SK-N-SH (cell line): Measurements from ENCODE around the gene PDK2. TPM values are rescaled to one million over a fixed set of nuclear protein-coding genes. Genes with fewer than 3 reads are reported as not detected.

Experiments
- CTCF ChIA-PET: fragments of 300-600, 350-600 bp; formaldehyde crosslinking; extraction: SDS; loops from one replicate; lab custom pipeline; 2021; lab: Yijun Ruan, JAX
- POLR2A ChIA-PET: fragments of 350-600 bp; sonication (Branson Sonifier 250); formaldehyde crosslinking; extraction: SDS; loops from one replicate; lab custom pipeline; 2020; ENCODE audit warnings: antibody characterized with exemption, inconsistent platforms; lab: Yijun Ruan, JAX
- DNase-seq: peaks from one replicate; pipeline ENCODE4 v3.0.0; 2012
- H2AFZ ChIP-seq: fragments of 200-600 bp; sonication (generic); 2 replicates; pipeline ENCODE4 v1.8.1; 2016; ENCODE audit warnings: antibody characterized with exemption, mild to moderate bottlenecking, low read depth
- H3F3A ChIP-seq: fragments of 200-600 bp; sonication (generic); replicated peaks from 2 replicates; pipeline ENCODE3; 2016; ENCODE audit warnings: antibody characterized with exemption, mild to moderate bottlenecking; ENCODE audit not compliant: insufficient read depth
- H3K27ac ChIP-seq, 2 experiments: fragments of 200-500 bp in 1 of 2; fragments of 200-600 bp in 1 of 2; sonication (Bioruptor generic) in 1 of 2; sonication (generic), shearing (Covaris generic) in 1 of 2; 2 replicates each; pipeline versions ENCODE4 v1.5.1 to v1.6.1; 2014 to 2016; ENCODE audit warnings: low read depth in 2 of 2, inconsistent platforms in 1 of 2, low read length in 1 of 2, mild to moderate bottlenecking in 1 of 2, mixed read lengths in 1 of 2
- H3K27me3 ChIP-seq: fragments of 200-600 bp; sonication (generic), shearing (Covaris generic); 2 replicates; pipeline ENCODE4 v1.6.1; 2016; ENCODE audit warnings: mixed run types; ENCODE audit not compliant: insufficient read depth
- H3K36me3 ChIP-seq, 2 experiments: fragments of 200-500 bp in 1 of 2; fragments of 200-600 bp in 1 of 2; sonication (Bioruptor generic) in 1 of 2; sonication (generic) in 1 of 2; replicated peaks in 1 of 2; 2 replicates each; pipeline versions ENCODE3 to v1.5.1; 2014 to 2016; ENCODE audit warnings: low read length in 1 of 2, mild to moderate bottlenecking in 1 of 2; ENCODE audit not compliant: insufficient read depth in 2 of 2, control insufficient read depth in 1 of 2
- H3K4me1 ChIP-seq, 2 experiments: fragments of 200-500 bp in 1 of 2; fragments of 200-600 bp in 1 of 2; sonication (Bioruptor generic) in 1 of 2; sonication (generic), shearing (Covaris generic) in 1 of 2; 2 replicates each; pipeline versions ENCODE4 v1.5.1 to v1.6.1; 2014 to 2016; ENCODE audit warnings: low read depth in 1 of 2, low read length in 1 of 2, mixed run types in 1 of 2; ENCODE audit not compliant: insufficient read depth in 2 of 2, control insufficient read depth in 1 of 2
- H3K4me2 ChIP-seq: fragments of 200-600 bp; sonication (generic), shearing (Covaris generic); 2 replicates; pipeline ENCODE4 v1.6.1; 2017; ENCODE audit warnings: mixed run types
- H3K4me3 ChIP-seq, 2 experiments: fragments of 200-500 bp in 1 of 2; fragments of 200-600 bp in 1 of 2; sonication (Bioruptor generic) in 1 of 2; sonication (generic), shearing (Covaris generic) in 1 of 2; 2 replicates each; pipeline versions ENCODE4 v1.5.1 to v1.8.1; 2014 to 2016; ENCODE audit warnings: low read depth in 2 of 2, inconsistent platforms in 1 of 2, low read length in 1 of 2, mild to moderate bottlenecking in 1 of 2, mixed read lengths in 1 of 2, moderate library complexity in 1 of 2
- H3K79me2 ChIP-seq: fragments of 200-600 bp; sonication (generic); 2 replicates; pipeline ENCODE4 v1.8.1; 2017; ENCODE audit warnings: mild to moderate bottlenecking; ENCODE audit not compliant: insufficient read depth
- H3K9ac ChIP-seq: fragments of 200-600 bp; sonication (generic); 2 replicates; pipeline ENCODE4 v1.6.1; 2017; ENCODE audit warnings: mixed run types
- H3K9me2 ChIP-seq: fragments of 200-600 bp; sonication (generic); 2 replicates; pipeline ENCODE4 v1.6.1; 2017; ENCODE audit warnings: mixed run types
- H3K9me3 ChIP-seq: fragments of 200-600 bp; sonication (generic); 2 replicates; pipeline ENCODE4 v1.6.1; 2017; ENCODE audit warnings: mixed run types, mild to moderate bottlenecking, moderate library complexity
- H4K20me1 ChIP-seq: fragments of 200-600 bp; sonication (generic); 2 replicates; pipeline ENCODE4 v1.6.1; 2017; ENCODE audit warnings: mild to moderate bottlenecking, mixed run types; ENCODE audit not compliant: insufficient read depth
- ELF1 ChIP-seq: IDR thresholded peaks from 2 replicates; pipeline ENCODE4 v1.4.0; 2012
- EZH2phosphoT487 ChIP-seq: fragments of 200-600 bp; sonication (generic); IDR thresholded peaks from 2 replicates; pipeline ENCODE4 v1.6.1; 2017; ENCODE audit warnings: low read depth, mixed run types, mild to moderate bottlenecking, antibody characterized with exemption, moderate library complexity, borderline replicate concordance
- FOXM1 ChIP-seq: IDR thresholded peaks from 2 replicates; pipeline ENCODE4 v1.4.0; 2012; ENCODE audit warnings: low read depth, mild to moderate bottlenecking
- MEF2A ChIP-seq: IDR thresholded peaks from 2 replicates; pipeline ENCODE4 v1.4.0; 2012; ENCODE audit warnings: low read depth, borderline replicate concordance
- MXI1 ChIP-seq: IDR thresholded peaks from 2 replicates; pipeline ENCODE4 v1.6.1; 2012; ENCODE audit warnings: mild to moderate bottlenecking, low read depth, low read length, improper control_type of control experiment
- NFIC ChIP-seq: IDR thresholded peaks from 2 replicates; pipeline ENCODE4 v1.4.0; 2012; ENCODE audit warnings: borderline replicate concordance
- RCOR1 ChIP-seq: fragments of 150-350 bp; IDR thresholded peaks from 2 replicates; pipeline ENCODE4 v1.6.1; 2017; ENCODE audit warnings: antibody characterized with exemption, low read length
- RFX5 ChIP-seq: IDR thresholded peaks from 2 replicates; pipeline ENCODE4 v1.6.1; 2012; ENCODE audit warnings: mild to moderate bottlenecking, improper control_type of control experiment, low read length
- RXRA ChIP-seq: IDR thresholded peaks from 2 replicates; pipeline ENCODE4 v1.4.0; 2012; ENCODE audit warnings: low read depth, mild to moderate bottlenecking, borderline replicate concordance
- TEAD4 ChIP-seq: IDR thresholded peaks from 2 replicates; pipeline ENCODE4 v1.4.0; 2012; ENCODE audit warnings: mild to moderate bottlenecking, borderline replicate concordance; ENCODE audit not compliant: insufficient read depth
- WGBS: methylation state at CpG from one replicate; pipeline ENCODE4 v1.1.6; 2017; ENCODE audit warnings: low lambda C conversion rate; 5-methylcytosine and 5-hydroxymethylcytosine counted together
- polyA plus RNA-seq, 3 experiments: library from polyadenylated mRNA; depleted of rRNA; stranded (reverse); fragments of >200 nt; gene quantifications; 2 replicates each; pipeline ENCODE4 v1.2.3, GENCODE V29; 2012
- TF ChIP-seq, protein P1 (sequence below): IDR thresholded peaks from 2 replicates; pipeline ENCODE4 v1.4.0; 2012; ENCODE audit warnings: low read depth, borderline replicate concordance
- TF ChIP-seq, protein P2 (sequence below): IDR thresholded peaks from 2 replicates; pipeline ENCODE4 v1.4.0; 2012; ENCODE audit warnings: low read depth, borderline replicate concordance
- TF ChIP-seq, protein P3 (sequence below): IDR thresholded peaks from 2 replicates; pipeline ENCODE4; 2012
- TF ChIP-seq, protein P4 (sequence below): fragments of 150-350 bp; IDR thresholded peaks from 2 replicates; pipeline ENCODE4 v1.6.1; 2017; ENCODE audit warnings: antibody characterized with exemption, low read length, low read depth, borderline replicate concordance
- TF ChIP-seq, protein P5 (sequence below): IDR thresholded peaks from 2 replicates; pipeline ENCODE4 v1.6.1; 2012; ENCODE audit warnings: mild to moderate bottlenecking, low read depth, low read length, moderate library complexity

Gene PDK2
- polyA plus RNA-seq, 1 of the 3 experiments (the other 2 are of a cell fraction): 124 TPM

DNA sequence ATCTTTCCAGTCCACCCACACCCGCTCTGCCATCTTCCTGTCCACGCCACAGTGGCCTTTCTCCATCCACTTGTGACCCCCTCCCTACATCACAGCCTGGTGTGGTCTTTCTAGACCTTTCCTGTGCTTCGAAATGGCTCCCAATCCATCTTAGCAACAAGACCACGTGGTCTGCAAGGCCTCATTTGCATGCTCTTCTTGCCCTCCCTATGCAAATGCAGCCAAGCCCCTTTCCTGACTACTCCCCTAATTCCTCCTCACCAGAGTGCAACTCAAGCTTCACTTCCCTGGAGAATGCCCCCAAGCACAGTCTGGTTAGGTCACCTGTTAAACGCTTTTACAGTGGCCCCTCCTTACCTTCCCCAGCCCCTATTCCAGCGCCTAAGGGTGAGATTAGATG, 49.2 kb downstream of the PDK2 start:
- Histone ChIP-seq H3K27ac (no peak overlapping the region), H3K9ac (no peak overlapping the region), H3K4me3 (no peak overlapping the region), H3K4me1 (peaks cover 21 to 38% of the 10 kb centered on the region in 2 experiments; a peak in 3 of 4 replicates), H4K20me1 (peaks cover 82% of the 10 kb centered on the region), H3F3A (peaks cover 31% of the 10 kb centered on the region), H3K9me2 (no peaks in the 10 kb centered on the region), H3K79me2 (peaks cover 72% of the 10 kb centered on the region), H3K4me2 (no peak overlapping the region), H2AFZ (no peak overlapping the region)
- ChIA-PET POLR2A (no interaction called here), CTCF (interaction anchor here (0.9 to 12.8 kb wide), 5 partner anchors 6 to 147 kb away, joined by 4 to 169 read pairs (median 8); no protein-coding TSS in a partner anchor)
- DNase-seq: no peak
- 96% methylated on average over 6 of the region's 6 CpGs for WGBS
- no peak for TF ChIP-seq MXI1
- TF ChIP-seq MEF2A: no peak
- TF ChIP-seq, protein P1, sequence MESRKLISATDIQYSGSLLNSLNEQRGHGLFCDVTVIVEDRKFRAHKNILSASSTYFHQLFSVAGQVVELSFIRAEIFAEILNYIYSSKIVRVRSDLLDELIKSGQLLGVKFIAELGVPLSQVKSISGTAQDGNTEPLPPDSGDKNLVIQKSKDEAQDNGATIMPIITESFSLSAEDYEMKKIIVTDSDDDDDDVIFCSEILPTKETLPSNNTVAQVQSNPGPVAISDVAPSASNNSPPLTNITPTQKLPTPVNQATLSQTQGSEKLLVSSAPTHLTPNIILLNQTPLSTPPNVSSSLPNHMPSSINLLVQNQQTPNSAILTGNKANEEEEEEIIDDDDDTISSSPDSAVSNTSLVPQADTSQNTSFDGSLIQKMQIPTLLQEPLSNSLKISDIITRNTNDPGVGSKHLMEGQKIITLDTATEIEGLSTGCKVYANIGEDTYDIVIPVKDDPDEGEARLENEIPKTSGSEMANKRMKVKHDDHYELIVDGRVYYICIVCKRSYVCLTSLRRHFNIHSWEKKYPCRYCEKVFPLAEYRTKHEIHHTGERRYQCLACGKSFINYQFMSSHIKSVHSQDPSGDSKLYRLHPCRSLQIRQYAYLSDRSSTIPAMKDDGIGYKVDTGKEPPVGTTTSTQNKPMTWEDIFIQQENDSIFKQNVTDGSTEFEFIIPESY: no peak
- TF ChIP-seq RFX5: no peak
- TF ChIP-seq, protein P2, sequence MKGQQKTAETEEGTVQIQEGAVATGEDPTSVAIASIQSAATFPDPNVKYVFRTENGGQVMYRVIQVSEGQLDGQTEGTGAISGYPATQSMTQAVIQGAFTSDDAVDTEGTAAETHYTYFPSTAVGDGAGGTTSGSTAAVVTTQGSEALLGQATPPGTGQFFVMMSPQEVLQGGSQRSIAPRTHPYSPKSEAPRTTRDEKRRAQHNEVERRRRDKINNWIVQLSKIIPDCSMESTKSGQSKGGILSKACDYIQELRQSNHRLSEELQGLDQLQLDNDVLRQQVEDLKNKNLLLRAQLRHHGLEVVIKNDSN: no peak
- TF ChIP-seq, protein P3, sequence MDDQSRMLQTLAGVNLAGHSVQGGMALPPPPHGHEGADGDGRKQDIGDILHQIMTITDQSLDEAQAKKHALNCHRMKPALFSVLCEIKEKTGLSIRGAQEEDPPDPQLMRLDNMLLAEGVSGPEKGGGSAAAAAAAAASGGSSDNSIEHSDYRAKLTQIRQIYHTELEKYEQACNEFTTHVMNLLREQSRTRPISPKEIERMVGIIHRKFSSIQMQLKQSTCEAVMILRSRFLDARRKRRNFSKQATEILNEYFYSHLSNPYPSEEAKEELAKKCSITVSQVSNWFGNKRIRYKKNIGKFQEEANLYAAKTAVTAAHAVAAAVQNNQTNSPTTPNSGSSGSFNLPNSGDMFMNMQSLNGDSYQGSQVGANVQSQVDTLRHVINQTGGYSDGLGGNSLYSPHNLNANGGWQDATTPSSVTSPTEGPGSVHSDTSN: no peak
- no peak for TF ChIP-seq NFIC
- no peak for TF ChIP-seq FOXM1
- TF ChIP-seq, protein P4, sequence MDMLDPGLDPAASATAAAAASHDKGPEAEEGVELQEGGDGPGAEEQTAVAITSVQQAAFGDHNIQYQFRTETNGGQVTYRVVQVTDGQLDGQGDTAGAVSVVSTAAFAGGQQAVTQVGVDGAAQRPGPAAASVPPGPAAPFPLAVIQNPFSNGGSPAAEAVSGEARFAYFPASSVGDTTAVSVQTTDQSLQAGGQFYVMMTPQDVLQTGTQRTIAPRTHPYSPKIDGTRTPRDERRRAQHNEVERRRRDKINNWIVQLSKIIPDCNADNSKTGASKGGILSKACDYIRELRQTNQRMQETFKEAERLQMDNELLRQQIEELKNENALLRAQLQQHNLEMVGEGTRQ: no peak
- TF ChIP-seq RCOR1: no peak
- TF ChIP-seq, all 33 proteins: peak for 0
- Histone ChIP-seq H3K9me3 (no peaks in the 10 kb centered on the region), H3K27me3 (no peaks in the 10 kb centered on the region), H3K36me3 (peaks cover 37 to 61% of the 10 kb centered on the region in 2 experiments)

DNA sequence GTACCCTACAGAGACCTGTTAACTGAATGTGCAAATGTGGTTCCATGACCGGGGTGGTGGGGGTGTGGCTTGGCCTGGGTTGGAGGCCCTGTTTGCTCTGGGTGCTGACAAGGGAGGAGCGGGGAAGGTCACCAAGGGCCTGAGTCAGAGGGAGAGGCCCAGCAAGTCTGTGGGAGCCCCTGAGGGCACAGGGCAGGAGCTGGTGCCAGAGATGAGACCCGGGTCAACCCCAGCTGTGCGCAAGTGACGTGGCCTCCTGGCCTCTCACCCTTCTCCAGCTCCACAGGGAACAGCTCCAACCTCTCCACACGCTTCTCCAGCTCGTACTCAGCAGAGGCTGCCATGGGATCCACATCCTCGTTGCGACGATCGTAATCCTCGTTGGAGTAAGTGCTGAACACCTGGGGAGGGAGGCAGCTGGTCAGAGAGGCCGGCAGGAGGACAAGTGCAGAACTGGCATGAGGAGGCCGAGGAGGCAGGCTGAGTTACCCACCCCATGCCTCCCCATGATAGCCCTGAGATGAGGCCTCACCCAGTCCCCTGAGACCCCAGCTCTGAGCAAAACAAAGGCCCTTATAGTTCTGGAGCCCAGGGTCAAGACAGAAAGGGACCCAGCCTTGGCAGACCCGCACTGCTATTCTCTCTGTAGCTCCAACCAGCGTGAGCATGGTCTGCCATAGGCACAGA, 49.8 kb downstream of the PDK2 start:
- Histone ChIP-seq H3K4me2 (no peak overlapping the region), H3K27me3 (no peaks in the 10 kb centered on the region), H3K27ac (no peak overlapping the region), H3K79me2 (peaks cover 75% of the 10 kb centered on the region), H2AFZ (no peak overlapping the region), H3K9ac (no peak overlapping the region), H4K20me1 (peaks cover 79% of the 10 kb centered on the region), H3K4me1 (peaks cover 21 to 38% of the 10 kb centered on the region in 2 experiments; a peak in 3 of 4 replicates), H3K9me2 (no peaks in the 10 kb centered on the region), H3K4me3 (no peak overlapping the region), H3K9me3 (no peaks in the 10 kb centered on the region), H3K36me3 (peaks cover 33 to 56% of the 10 kb centered on the region in 2 experiments), H3F3A (peaks cover 28% of the 10 kb centered on the region)
- CTCF ChIA-PET: interaction anchor here (0.7 to 12.8 kb wide), 10 partner anchors 7 to 152 kb away, joined by 3 to 169 read pairs (median 9); partner anchors contain the start of gene COL1A1
- DNase-seq: no peak
- 92% methylated on average over 16 of the region's 16 CpGs for WGBS
- POLR2A ChIA-PET: interaction anchor here (1.2 kb wide), 1 partner anchor 15 kb away, joined by 3 read pairs; the partner anchor contains the start of gene SAMD14
- TF ChIP-seq, protein P5, sequence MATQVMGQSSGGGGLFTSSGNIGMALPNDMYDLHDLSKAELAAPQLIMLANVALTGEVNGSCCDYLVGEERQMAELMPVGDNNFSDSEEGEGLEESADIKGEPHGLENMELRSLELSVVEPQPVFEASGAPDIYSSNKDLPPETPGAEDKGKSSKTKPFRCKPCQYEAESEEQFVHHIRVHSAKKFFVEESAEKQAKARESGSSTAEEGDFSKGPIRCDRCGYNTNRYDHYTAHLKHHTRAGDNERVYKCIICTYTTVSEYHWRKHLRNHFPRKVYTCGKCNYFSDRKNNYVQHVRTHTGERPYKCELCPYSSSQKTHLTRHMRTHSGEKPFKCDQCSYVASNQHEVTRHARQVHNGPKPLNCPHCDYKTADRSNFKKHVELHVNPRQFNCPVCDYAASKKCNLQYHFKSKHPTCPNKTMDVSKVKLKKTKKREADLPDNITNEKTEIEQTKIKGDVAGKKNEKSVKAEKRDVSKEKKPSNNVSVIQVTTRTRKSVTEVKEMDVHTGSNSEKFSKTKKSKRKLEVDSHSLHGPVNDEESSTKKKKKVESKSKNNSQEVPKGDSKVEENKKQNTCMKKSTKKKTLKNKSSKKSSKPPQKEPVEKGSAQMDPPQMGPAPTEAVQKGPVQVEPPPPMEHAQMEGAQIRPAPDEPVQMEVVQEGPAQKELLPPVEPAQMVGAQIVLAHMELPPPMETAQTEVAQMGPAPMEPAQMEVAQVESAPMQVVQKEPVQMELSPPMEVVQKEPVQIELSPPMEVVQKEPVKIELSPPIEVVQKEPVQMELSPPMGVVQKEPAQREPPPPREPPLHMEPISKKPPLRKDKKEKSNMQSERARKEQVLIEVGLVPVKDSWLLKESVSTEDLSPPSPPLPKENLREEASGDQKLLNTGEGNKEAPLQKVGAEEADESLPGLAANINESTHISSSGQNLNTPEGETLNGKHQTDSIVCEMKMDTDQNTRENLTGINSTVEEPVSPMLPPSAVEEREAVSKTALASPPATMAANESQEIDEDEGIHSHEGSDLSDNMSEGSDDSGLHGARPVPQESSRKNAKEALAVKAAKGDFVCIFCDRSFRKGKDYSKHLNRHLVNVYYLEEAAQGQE: no peak
- TF ChIP-seq TEAD4: no peak
- no peak for TF ChIP-seq EZH2phosphoT487
- no peak for TF ChIP-seq RXRA
- TF ChIP-seq, protein P2: no peak
- TF ChIP-seq FOXM1: no peak
- TF ChIP-seq ELF1: no peak
